K562 (cell line): ENCODE measurements around the gene OR52I1. TPM values are rescaled to one million over a fixed set of nuclear protein-coding genes. Genes with fewer than 3 reads are reported as not detected.

ENCODE experiments used
- ATAC-seq: fragments of 200-7000 bp; cut with Tn5 transposase; 3 replicates; pipeline ENCODE4 v1.9.1; 2020; ENCODE audit warnings: moderate library complexity
- BruUV-seq: library from RNA; stranded (reverse); fragments of 400-500 nt; replicated peaks from 2 replicates; lab custom pipeline; 2021; lab: Mats Ljungman, UMichigan
- CTCF ChIA-PET: fragments of 300-600 bp; formaldehyde crosslinking; extraction: SDS; loops from one replicate; lab custom pipeline; 2021; ENCODE audit warnings: low intra/inter-chr PET ratio; lab: Yijun Ruan, JAX
- POLR2A ChIA-PET: fragments of 300-600, 350-650 bp; sonication (Branson Sonifier 250); formaldehyde crosslinking; extraction: SDS; loops from one replicate; lab custom pipeline; 2021; ENCODE audit warnings: antibody characterized with exemption, inconsistent platforms; lab: Yijun Ruan, JAX
- DNase-seq, 4 experiments: peaks; one replicate each; pipeline versions ENCODE4 v3.0.0 to v3.0.0-alpha.2; 2011 to 2018; ENCODE audit warnings: low spot score in 3 of 4, mixed read lengths in 3 of 4; ENCODE audit errors: extremely low read depth in 1 of 4
- FAIRE-seq: peaks from 2 replicates; lab custom pipeline; 2011; peaks lifted over from hg19 to GRCh38; lab: Jason Lieb, UNC
- H2AFZ ChIP-seq: 2 replicates; pipeline ENCODE4 v1.6.0; 2011; ENCODE audit warnings: low read depth, low read length, control low read depth, inconsistent platforms
- H3K27ac ChIP-seq: fragments of 200-600 bp; 3 replicates; pipeline ENCODE4 v1.8.0; 2011; ENCODE audit warnings: low read depth, mild to moderate bottlenecking, control low read depth, inconsistent platforms, low read length, moderate library complexity, mixed read lengths; ENCODE audit errors: extremely low read depth
- H3K27me3 ChIP-seq, 2 experiments: fragments of 300-600 bp in 1 of 2; 2 replicates in 1 of 2; 3 replicates in 1 of 2; pipeline versions ENCODE4 v1.6.0 to v1.8.0; 2011; ENCODE audit warnings: inconsistent platforms in 2 of 2, low read length in 2 of 2, mild to moderate bottlenecking in 1 of 2, mixed read lengths in 1 of 2, moderate library complexity in 1 of 2; ENCODE audit not compliant: control insufficient read depth in 2 of 2, insufficient read depth in 2 of 2
- H3K36me3 ChIP-seq: fragments of 300-600 bp; 3 replicates; pipeline ENCODE4 v1.8.0; 2011; ENCODE audit warnings: mild to moderate bottlenecking, low read length, inconsistent platforms; ENCODE audit not compliant: control insufficient read depth, insufficient read depth
- H3K4me1 ChIP-seq, 2 experiments: fragments of 200-600 bp in 1 of 2; replicated peaks in 1 of 2; 2 replicates in 1 of 2; 3 replicates in 1 of 2; pipeline versions ENCODE4 v1.5.1 to v1.8.0; 2011; ENCODE audit warnings: inconsistent platforms in 2 of 2, low read length in 2 of 2, mild to moderate bottlenecking in 1 of 2, mixed read lengths in 1 of 2, moderate library complexity in 1 of 2; ENCODE audit not compliant: control insufficient read depth in 2 of 2, insufficient read depth in 2 of 2
- H3K4me2 ChIP-seq: 2 replicates; pipeline ENCODE4 v1.6.1; 2011; ENCODE audit warnings: low read length, control low read depth, inconsistent platforms, mixed read lengths; ENCODE audit not compliant: insufficient read depth
- H3K4me3 ChIP-seq: fragments of 200-600 bp; sonication (generic), shearing (Covaris generic); 2 replicates; pipeline ENCODE4 v1.5.1; 2016; ENCODE audit warnings: control low read depth, inconsistent platforms
- H3K79me2 ChIP-seq: fragments of 200-600 bp; 3 replicates; pipeline ENCODE4 v1.8.0; 2011; ENCODE audit warnings: low read length, inconsistent platforms; ENCODE audit not compliant: control insufficient read depth, insufficient read depth
- H3K9ac ChIP-seq, 2 experiments: 2 replicates each; pipeline versions ENCODE4 v1.6.0 to v1.6.1; 2011; ENCODE audit warnings: low read depth in 2 of 2, low read length in 2 of 2, control low read depth in 1 of 2, inconsistent platforms in 1 of 2, mild to moderate bottlenecking in 1 of 2, mixed read lengths in 1 of 2; ENCODE audit not compliant: insufficient read depth in 1 of 2
- H3K9me1 ChIP-seq: one replicate; pipeline ENCODE4 v1.6.0; 2011; ENCODE audit warnings: inconsistent platforms, mild to moderate bottlenecking, low read length, moderate library complexity; ENCODE audit not compliant: control insufficient read depth, insufficient read depth
- H3K9me3 ChIP-seq: replicated peaks from 2 replicates; pipeline ENCODE4 v1.5.1; 2011; ENCODE audit warnings: low read depth, low read length, inconsistent platforms; ENCODE audit not compliant: control insufficient read depth, insufficient read depth
- H4K20me1 ChIP-seq: replicated peaks from 2 replicates; pipeline ENCODE4 v1.6.1; 2011; ENCODE audit warnings: low read length, inconsistent platforms, mixed read lengths; ENCODE audit not compliant: control insufficient read depth, insufficient read depth
- C11orf30 ChIP-seq: fragments of 450-650 bp; IDR thresholded peaks from 2 replicates; pipeline ENCODE4 v1.6.1; 2016; ENCODE audit warnings: low read depth, mild to moderate bottlenecking
- CHD1 ChIP-seq: fragments of 200-600 bp; sonication (generic); IDR thresholded peaks from one replicate; pipeline ENCODE4 v1.6.1; 2012; ENCODE audit warnings: mild to moderate bottlenecking, moderate library complexity, low read length, inconsistent platforms
- ELF2 ChIP-seq: fragments of 250-450 bp; sonication (Bioruptor Pico); IDR thresholded peaks from 2 replicates; pipeline ENCODE4 v1.5.0; 2021; ENCODE audit warnings: mild to moderate bottlenecking
- ETV6 ChIP-seq, 3 experiments: fragments of 150-350 bp in 1 of 3; sonication (generic) in 1 of 3; formaldehyde crosslinking in 1 of 3; IDR thresholded peaks; 2 replicates each; pipeline versions ENCODE4 v1.6.1 to v1.8.0; 2014 to 2022; ENCODE audit warnings: borderline replicate concordance in 2 of 3, low read depth in 2 of 3, antibody characterized with exemption in 1 of 3, low read length in 1 of 3, mild to moderate bottlenecking in 1 of 3, missing genetic modification reagents in 1 of 3
- FOS ChIP-seq: IDR thresholded peaks from 3 replicates; pipeline ENCODE4 v1.6.1; 2011; ENCODE audit not compliant: insufficient read length; ENCODE audit errors: extremely low read depth
- MEIS2 ChIP-seq: fragments of 450-650 bp; IDR thresholded peaks from 2 replicates; pipeline ENCODE4 v1.6.1; 2014; ENCODE audit warnings: mild to moderate bottlenecking; ENCODE audit not compliant: partially characterized antibody
- MYBL2 ChIP-seq, 2 experiments: fragments of 450-650 bp in 1 of 2; sonication (generic) in 1 of 2; formaldehyde crosslinking in 1 of 2; IDR thresholded peaks; 2 replicates each; pipeline versions ENCODE4 v1.6.1 to v1.8.1; 2017 to 2022; ENCODE audit warnings: borderline replicate concordance in 1 of 2, inconsistent platforms in 1 of 2, low read depth in 1 of 2, mild to moderate bottlenecking in 1 of 2, missing genetic modification reagents in 1 of 2, moderate library complexity in 1 of 2
- RBM34 ChIP-seq: fragments of 200-400 bp; formaldehyde crosslinking; IDR thresholded peaks from 2 replicates; pipeline ENCODE4 v1.6.1; 2018; ENCODE audit warnings: low read length, borderline replicate concordance; ENCODE audit not compliant: insufficient read depth
- TCF7 ChIP-seq: sonication (generic); IDR thresholded peaks from 2 replicates; pipeline ENCODE4 v1.6.1; 2016; ENCODE audit warnings: antibody characterized with exemption, borderline replicate concordance
- ZBTB7A ChIP-seq: IDR thresholded peaks from 2 replicates; pipeline ENCODE4 v1.6.1; 2011; ENCODE audit warnings: low read depth, mild to moderate bottlenecking, low read length, moderate library complexity, borderline replicate concordance; ENCODE audit not compliant: control insufficient read depth
- ZNF24 ChIP-seq: fragments of 450-650 bp; IDR thresholded peaks from 2 replicates; pipeline ENCODE4 v1.6.1; 2016
- ZNF384 ChIP-seq: IDR thresholded peaks from 2 replicates; pipeline ENCODE4 v1.6.1; 2012; ENCODE audit warnings: low read depth, low read length, improper control_type of control experiment
- whole genome bisulfite sequencing: fragments of 100-300 bp; shearing (Covaris generic); methylation state at CpG from one replicate; pipeline ENCODE4 v1.1.6; 2016; ENCODE audit warnings: low coverage, mixed read lengths; ENCODE audit not compliant: insufficient coverage; ENCODE audit errors: missing lambda C conversion rate; 5-methylcytosine and 5-hydroxymethylcytosine counted together
- in situ Hi-C: fragments of 300-500 bp; cut with MboI; formaldehyde crosslinking; loops from 4 replicates; pipeline ENCODE4 v1.15.0; 2018; ENCODE audit warnings: inconsistent platforms, mixed read lengths
- intact Hi-C: fragments of 100-400 bp; cut with micrococcal nuclease; formaldehyde crosslinking; loops from 2 replicates; pipeline ENCODE4 v1.14.2; 2022
- polyA plus RNA-seq, 8 experiments: library from polyadenylated mRNA; depleted of rRNA in 4 of 8; stranded (reverse) in 5 of 8; unstranded in 3 of 8; fragments of >200 nt; fragmentation: Nextera tagmentation in 2 of 8; fragmentation: Illumina TruSeq in 1 of 8; extraction: Ambion mirVana in 2 of 8; extraction: Trizol in 1 of 8; gene quantifications; 2 replicates each; pipeline versions ENCODE4 v1.2.1 to v1.2.3, GENCODE V29; 2011 to 2014; ENCODE audit warnings: inconsistent platforms in 1 of 8, missing spikeins in 1 of 8
- total RNA-seq, 7 experiments: library from RNA; depleted of rRNA in 6 of 7; stranded (reverse); fragments of >200 nt in 6 of 7; fragmentation: Illumina TruSeq in 2 of 7; extraction: Trizol in 2 of 7; gene quantifications; 2 replicates each; pipeline versions ENCODE4 v1.2.1 to v1.2.3, GENCODE V29; 2011 to 2021; ENCODE audit warnings: low replicate concordance in 1 of 7

Gene OR52I1
- total and polyA plus RNA-seq, 9 of the 15 experiments (the other 6 are each of a cell fraction or from before 2014, with no cell fraction given) = not detected

DNA sequence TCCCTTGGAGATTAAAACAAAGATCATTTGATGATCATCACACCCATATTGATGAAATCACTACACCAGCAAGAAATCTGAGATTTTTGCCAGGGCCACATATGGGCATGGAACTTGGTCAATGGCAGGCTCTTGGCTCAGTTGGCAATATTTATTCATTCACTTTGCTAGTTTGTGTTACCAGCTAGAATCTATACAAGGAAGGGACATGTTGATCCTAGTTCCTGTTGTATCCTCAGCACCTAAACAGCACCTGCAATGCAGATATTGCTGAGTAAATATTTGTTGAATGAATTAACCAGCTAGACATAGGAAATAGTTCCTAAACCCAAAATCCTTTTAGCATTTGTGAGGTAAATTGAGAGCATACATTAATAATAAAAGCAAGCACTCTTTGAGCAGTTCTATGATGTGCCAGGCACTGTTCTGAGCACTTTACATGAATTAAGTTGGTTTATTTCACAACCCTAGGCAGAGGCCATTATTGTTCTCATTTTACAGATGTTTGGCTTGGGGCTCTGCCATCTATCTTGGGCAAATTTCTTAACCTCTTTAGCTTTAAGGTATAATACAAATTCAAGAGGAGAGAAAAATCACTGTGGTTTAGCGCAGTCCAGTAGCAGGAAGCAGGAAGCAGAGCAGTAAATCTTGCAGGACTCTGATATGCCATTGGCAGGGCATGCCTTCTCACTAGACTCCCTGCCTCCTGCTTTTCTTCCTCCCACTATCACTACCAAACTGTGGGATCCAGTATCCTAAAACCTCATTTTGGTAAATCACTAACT lies 12.6 kb downstream of the OR52I1 start (continued):
- no peak for TF ChIP-seq ETV6 (IDR thresholded peaks at IDR 0.05; ENCODE audit: borderline replicate concordance in 1 of 2, low read depth in 2 of 2, low read length in 1 of 2)
- no peak for TF ChIP-seq ETV6 (CRISPR knock-in tag; IDR thresholded peaks at IDR 0.05; ENCODE audit: borderline replicate concordance)
- TF ChIP-seq TCF7 = no peak
- no peak for TF ChIP-seq ELF2 (CRISPR knock-in tag)
- peak; percentile 59 for TF ChIP-seq MEIS2
- TF ChIP-seq, all 486 proteins: peak for 3

DNA sequence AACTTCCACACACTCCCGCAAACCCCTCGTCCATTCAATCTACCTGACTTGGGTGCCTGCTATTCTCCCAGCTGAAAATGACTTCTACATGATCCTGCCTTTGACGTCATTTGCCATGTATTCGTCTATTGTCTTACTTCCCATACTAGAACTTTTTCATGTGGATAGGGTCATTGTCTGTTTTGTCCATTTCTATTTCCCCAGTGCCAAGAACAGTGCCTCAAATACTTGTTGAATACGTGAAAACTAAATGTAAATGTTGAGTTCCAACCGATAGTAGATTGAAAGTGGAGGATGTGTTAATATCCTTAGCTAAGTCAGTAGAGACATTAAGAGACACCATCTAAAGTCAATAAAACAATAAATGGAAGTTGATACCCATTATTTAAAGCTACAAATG lies 13.3 kb downstream of the OR52I1 start:
- Histone ChIP-seq H4K20me1 (no peaks in the 10 kb centered on the region), H3K4me1 (peaks cover 9 to 14% of the 10 kb centered on the region in 2 experiments; a peak in 3 of 5 replicates), H3K9me1 (no peaks in the 10 kb centered on the region), H3K36me3 (peaks cover 4% of the 10 kb centered on the region; the same call in 2 of the 3 replicates), H3K27me3 (no peaks in the 10 kb centered on the region), H3K79me2 (peaks cover 11% of the 10 kb centered on the region; the same call in 2 of the 3 replicates), H3K9me3 (no peaks in the 10 kb centered on the region), H2AFZ (peak overlapping the region; percentile 100), H3K4me3 (peak overlapping the region; percentile 68), H3K4me2 (peak overlapping the region; percentile 81), H3K9ac (peak overlapping the region in 1 of 2 experiments; percentile 78; a peak in 2 of 4 replicates), H3K27ac (no peak overlapping the region; the same call in 2 of the 3 replicates)
- no peak for TF ChIP-seq FOS
- TF ChIP-seq ZBTB7A = no peak
- no peak for TF ChIP-seq RBM34
- no peak for TF ChIP-seq CHD1
- no peak for TF ChIP-seq ZNF24
- TF ChIP-seq ZNF384 = no peak
- no peak for TF ChIP-seq MYBL2 (IDR thresholded peaks at IDR 0.05; ENCODE audit: low read depth)
- TF ChIP-seq MYBL2 (CRISPR knock-in tag; IDR thresholded peaks at IDR 0.05; ENCODE audit: borderline replicate concordance) = no peak
- no peak for TF ChIP-seq C11orf30
- BruUV-seq = no TSS peak
- CTCF ChIA-PET = no interaction called here
- WGBS = 41% methylated on average over 6 of the region's 6 CpGs
- POLR2A ChIA-PET = interaction anchor here (0.6 to 1.5 kb wide), 5 partner anchors 10 to 420 kb away, joined by 3 to 6 read pairs (median 3); partner anchors contain the start of gene OR52I1
- intact Hi-C loops = no loop called here
- ATAC-seq = no peak
- FAIRE-seq = peak; percentile 60
- peak in 1 of 4 experiments; percentile 6 for DNase-seq
- in situ Hi-C loops = no loop called here
